ENCODE results near the gene LRRC47.
A peak's percentile ranks its signal among the peaks of the same experiment; 100 is the strongest.

Gene LRRC47

GRCh38 chr1:3785456-3786157 lies 10.7 kb downstream of the LRRC47 start:
- DNase-seq: peak in 1 of 2 experiments; percentile 43

GRCh38 chr1:3785045-3785444 lies 11.3 kb downstream of the LRRC47 start:
- DNase-seq: no peak

- DNase-seq: no peak
These were observed 12.4 kb downstream of the LRRC47 start for GRCh38 chr1:3783651-3784474.

- no peak for DNase-seq
These were observed 15.4 kb downstream of the LRRC47 start for GRCh38 chr1:3780901-3781300.

GRCh38 chr1:3779912-3780416 lies 16.3 kb downstream of the LRRC47 start:
- no peak for DNase-seq

- no peak for DNase-seq
These were observed 16.9 kb downstream of the LRRC47 start for GRCh38 chr1:3779265-3779911.

- DNase-seq: no peak
These were observed 17.6 kb downstream of the LRRC47 start for GRCh38 chr1:3778590-3779264.

- no peak for DNase-seq
These were observed 18.4 kb downstream of the LRRC47 start for GRCh38 chr1:3777647-3778589.

- DNase-seq: no peak
These were observed 19.2 kb downstream of the LRRC47 start for GRCh38 chr1:3777078-3777547.

- no peak for DNase-seq
These were observed 19.9 kb downstream of the LRRC47 start for GRCh38 chr1:3776231-3776961.

GRCh38 chr1:3775490-3776230 lies 20.6 kb downstream of the LRRC47 start:
- peak; percentile 57 to 64 for DNase-seq

- no peak for DNase-seq
These were observed 21.3 kb downstream of the LRRC47 start for GRCh38 chr1:3774946-3775489.

- no peak for DNase-seq
These were observed 21.9 kb downstream of the LRRC47 start for GRCh38 chr1:3774276-3774945.

GRCh38 chr1:3773572-3774275 lies 22.6 kb downstream of the LRRC47 start:
- DNase-seq: peak in 1 of 2 experiments; percentile 22

- DNase-seq: peak; percentile 34 to 44
These were observed 23.4 kb downstream of the LRRC47 start, which contains the start of gene SMIM1 for GRCh38 chr1:3772715-3773571. TSS of gene SMIM1 (plus strand) at chr1:3772749. CDS start at chr1:3775374, 2,625 bp downstream.

GRCh38 chr1:3772027-3772714 lies 24.1 kb downstream of the LRRC47 start:
- DNase-seq: peak; percentile 90 to 93

Measured in activated T-cell treated with anti-CD3 and anti-CD28 coated beads, Interleukin-2, amount 50 U/mL, for 48 hours (primary cell).